ENCODE measurements around the gene LHFPL3. TPM values are rescaled to one million over a fixed set of nuclear protein-coding genes. Genes with fewer than 3 reads are reported as not detected.
"Not testable (repeated sequence)": the region's sequence is repeated elsewhere in the genome, so short reads cannot be mapped to it uniquely, and the experiment has no call there.

Gene LHFPL3
- polyA plus RNA-seq, 1 donor, result 10.0 TPM

GRCh38 chr7:104695563-104695962, 367.2 kb downstream of the LHFPL3 start:
- DNase-seq, result no peak

GRCh38 chr7:104700336-104700735, 371.9 kb downstream of the LHFPL3 start:
- no peak for DNase-seq

DNA sequence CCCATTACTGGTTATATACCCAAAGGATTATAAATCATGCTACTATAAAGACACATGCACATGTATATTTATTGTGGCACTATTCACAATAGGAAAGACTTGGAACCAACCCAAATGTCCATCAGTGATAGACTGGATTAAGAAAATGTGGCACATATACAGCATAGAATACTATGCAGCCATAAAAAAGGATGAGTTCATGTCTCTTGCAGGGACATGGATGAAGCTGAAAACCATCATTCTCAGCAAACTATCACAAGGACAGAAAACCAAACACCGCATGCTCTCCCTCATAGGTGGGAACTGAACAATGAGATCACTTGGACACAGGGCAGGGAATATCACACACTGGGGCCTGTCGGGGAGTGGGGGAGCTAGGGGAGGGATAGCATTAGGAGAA, 392.6 kb downstream of the LHFPL3 start:
- DNase-seq, result not testable (repeated sequence)

DNA sequence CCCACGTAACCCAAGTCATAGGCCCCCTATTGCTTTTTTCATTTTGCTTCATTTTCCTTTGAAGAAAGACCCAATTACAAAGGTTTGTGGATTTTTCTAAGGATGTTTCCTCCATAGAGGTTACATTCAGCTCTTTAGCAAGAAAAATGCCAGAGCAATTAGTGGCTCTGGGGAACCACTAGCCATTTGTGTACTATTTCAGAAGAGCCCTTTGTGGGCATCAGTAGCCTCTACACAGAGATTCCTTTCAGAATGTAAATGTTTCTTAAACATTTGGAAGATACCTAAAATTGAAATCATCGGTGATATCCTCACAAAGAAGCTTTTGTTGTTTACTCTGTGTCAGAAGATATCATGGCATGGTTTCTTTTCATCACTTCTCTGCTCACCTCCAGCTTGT, 394.6 kb downstream of the LHFPL3 start:
- no peak for DNase-seq

DNA sequence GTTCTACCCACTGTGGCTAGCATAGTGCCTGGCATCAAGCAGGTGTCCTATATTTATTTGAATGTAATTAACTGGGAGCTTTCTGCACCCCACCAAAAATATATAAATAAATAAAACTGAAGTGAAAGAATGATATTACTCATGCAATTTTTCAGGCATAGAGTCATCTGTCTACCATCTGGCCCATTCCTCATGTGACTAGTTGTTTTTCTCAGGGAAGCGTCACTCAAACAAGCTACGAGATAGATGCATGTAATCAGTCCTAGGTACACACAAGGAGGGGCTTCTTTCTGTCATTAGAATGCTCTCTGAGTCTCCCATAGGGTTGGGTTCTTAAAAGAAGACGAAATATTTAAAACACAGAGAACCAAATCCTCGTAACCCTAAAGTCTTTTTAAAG, 430.1 kb downstream of the LHFPL3 start:
- no peak for DNase-seq

DNA sequence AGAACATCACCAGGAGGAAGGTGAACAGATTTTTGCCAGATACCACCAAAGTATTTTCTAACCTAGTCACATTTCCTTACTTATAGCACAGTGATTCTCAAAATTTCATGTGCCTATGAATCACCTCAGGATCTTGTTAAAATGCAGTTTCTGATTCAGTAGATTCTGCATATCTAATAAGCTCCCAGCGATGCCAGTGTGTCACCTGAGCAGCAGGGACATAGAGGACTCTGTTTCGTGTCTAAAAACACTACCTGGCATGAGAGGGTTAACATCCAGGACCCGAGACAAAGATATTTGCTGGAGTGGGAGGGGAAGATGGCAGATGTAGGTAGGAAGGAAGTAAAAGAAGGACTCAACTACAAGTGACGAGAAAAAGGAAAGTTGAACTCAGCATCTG, 433.5 kb downstream of the LHFPL3 start:
- DNase-seq, result no peak

GRCh38 chr7:104767113-104767512, 438.7 kb downstream of the LHFPL3 start:
- DNase-seq, result no peak

GRCh38 chr7:104767826-104768536, 439.6 kb downstream of the LHFPL3 start:
- DNase-seq, result no peak

GRCh38 chr7:104772405-104773345, 444.3 kb downstream of the LHFPL3 start:
- DNase-seq, result no peak

DNA sequence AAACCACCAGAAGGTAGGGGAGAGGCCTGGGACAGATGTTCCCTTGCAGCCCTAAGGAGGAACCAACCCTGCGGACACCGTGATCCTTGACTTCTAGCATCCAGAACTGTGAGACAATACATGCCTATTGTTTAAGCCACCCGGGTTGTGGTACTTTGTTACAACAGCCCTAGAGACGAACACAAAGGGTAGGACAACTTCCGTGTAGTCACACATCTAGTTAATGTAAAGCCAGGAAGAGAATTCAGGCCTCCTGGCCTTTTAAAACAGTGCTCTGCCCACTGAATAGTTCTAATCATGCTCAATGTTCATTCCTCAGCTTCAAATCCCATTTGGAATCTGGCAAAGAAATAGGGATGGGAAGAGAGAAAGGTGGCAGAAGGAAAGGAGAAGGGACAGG, 445.4 kb downstream of the LHFPL3 start:
- DNase-seq, result no peak

GRCh38 chr7:104775531-104775930, 447.1 kb downstream of the LHFPL3 start:
- no peak for DNase-seq

- DNase-seq, result no peak
Observed at GRCh38 chr7:104777301-104777800, 448.9 kb downstream of the LHFPL3 start.

GRCh38 chr7:104779888-104780287, 451.5 kb downstream of the LHFPL3 start:
- no peak for DNase-seq

DNA sequence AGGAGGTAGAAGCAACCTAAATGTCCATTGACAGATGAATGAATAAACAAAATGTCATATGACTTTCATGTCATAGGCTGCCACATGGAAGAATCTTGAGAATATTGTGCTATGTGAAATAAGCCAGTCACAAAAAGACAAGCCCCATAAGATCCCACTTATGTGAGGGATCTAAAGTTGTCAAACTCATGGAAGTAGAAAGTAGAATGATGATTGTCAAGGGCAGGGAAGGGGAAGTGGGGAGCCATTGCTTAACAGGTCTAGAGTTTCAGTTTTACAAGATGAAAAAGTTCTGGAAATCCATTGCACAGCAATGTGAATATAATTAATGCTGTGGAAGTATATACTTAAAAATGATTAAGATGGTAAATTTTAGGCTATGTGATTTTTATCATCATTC, 456.3 kb downstream of the LHFPL3 start:
- DNase-seq, result no peak

DNA sequence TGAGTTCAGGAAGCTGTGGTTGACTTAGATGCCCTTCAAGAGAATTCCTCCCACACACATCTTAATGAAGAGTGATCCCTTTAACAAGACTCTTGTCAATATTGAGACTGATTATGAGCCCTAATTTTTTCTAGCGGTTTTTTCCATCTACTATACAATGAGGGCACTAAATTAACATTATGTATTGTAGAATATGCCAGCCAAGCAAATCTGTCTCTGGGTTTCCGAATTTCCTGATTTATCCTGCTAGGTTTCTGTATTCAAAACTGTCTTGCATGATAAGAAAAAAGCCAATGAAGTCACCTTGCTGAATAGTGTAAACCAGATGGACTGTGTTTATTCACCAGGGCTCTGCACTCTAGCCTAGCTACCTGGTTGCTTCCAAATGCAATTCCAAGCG, 461.4 kb downstream of the LHFPL3 start:
- DNase-seq, result no peak

GRCh38 chr7:104790440-104790839, 462.0 kb downstream of the LHFPL3 start:
- DNase-seq, result no peak

DNA sequence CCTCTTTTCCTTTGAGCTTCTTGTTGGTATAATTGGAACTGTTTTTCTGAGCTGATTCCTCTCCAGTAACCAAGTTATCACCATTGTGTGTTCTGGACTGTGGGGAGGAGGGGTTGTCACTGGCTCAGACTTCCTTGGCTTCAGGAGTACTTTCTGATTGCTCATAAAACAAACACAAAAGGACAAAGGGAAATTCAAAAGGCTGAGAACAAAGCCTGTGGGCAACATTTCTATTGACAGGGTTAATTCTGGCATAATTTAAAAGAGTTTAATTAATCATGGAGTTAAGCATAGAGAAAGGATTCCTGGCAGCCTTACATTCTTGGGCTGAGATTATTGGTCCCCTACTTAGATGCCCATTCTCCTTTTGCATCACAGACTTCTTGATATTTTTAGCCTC, 462.7 kb downstream of the LHFPL3 start:
- DNase-seq, result no peak

DNA sequence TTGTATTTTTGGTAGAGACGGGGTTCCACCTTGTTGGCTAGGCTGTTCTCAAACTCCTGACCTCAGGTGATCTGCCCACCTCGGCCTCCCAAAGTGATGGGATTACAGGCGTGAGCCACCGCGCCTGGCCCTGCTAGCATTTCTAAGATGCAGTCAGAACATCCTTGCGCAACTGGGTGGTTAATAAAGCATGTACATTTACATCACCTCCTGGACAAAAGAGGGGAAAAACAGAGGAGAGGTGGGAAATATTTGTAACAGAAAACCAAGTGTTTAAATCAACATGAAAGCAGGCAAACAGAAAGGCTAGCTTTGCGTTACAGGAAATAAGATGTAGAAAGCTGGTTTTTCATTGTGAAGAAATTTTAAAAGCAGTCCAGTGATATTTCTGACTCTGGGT, 464.7 kb downstream of the LHFPL3 start:
- no peak for DNase-seq

DNA sequence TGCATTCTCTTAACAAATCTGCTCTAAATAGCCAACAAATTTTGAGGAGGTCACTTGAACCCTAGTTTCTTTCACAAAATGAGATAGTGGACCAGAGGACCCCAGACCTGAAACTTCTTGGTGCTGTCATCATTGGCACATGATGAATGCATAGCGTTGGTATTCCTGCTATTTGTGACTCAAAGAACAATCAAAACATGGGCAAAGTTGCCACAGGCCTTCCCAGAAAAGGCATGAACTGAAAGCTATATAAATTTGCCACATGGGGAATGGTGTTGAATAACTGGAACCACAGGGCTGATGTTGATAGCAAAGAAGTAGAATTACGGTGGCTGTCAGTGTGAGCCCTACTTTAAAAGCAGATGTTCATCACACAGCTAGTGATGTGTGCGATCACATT, 465.8 kb downstream of the LHFPL3 start:
- no peak for DNase-seq

- DNase-seq, result no peak
Observed at GRCh38 chr7:104794589-104794988, 466.2 kb downstream of the LHFPL3 start.

DNA sequence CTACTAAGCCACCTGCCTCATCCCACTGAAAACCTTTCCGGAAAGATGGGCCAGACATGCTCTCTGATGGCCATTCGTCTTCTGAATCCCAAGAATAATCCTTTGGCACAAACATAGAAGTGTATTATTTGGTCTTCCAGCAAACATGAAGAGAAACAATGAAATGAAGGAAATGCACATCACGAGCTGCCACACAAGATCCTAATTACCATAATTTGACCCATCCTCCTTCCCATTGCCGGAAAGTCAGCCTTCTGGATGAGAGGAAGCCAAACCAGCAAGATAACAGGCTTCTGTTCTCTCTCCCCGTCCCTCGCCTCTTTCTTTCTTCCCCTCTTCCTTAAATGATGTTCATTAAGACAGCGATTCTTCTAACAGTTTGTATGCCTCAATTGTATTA, 466.7 kb downstream of the LHFPL3 start:
- no peak for DNase-seq

DNA sequence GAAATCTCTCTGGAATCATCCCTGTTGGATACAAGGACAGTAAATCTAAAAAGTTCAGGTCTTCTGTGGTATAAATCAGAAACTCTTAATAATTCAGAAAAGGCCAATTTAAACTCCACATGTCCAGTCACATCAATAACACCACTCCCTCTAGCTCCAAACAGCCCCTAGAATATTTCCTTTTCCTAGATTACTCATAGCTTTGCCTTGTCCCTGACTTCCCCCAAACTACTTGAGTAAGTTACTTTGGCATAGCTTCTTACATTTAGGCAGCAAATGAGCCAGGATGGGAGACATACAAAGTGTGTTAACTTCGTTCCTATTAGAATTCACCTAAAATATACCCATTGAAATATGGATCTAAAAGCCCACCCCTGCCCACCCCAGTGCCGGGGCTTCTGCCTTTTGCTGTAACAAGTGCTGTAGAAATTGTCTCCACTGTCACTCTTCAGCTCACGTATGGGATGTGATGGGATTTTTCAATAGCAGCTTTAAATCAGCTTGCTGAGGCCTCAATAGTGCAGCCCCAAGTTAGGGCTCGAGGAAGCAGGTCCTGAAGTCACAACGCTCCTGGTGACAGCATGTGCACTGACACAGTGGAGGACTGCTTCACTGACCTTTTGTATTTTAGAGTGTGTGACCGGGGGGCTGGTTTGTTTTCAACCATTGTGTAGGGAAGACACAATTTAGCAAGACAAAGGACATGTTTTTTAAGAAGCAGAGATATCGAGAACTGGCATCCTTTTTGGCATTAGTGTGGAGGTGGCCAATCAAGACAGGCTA, 467.4 kb downstream of the LHFPL3 start:
- no peak for DNase-seq

Measured in left kidney (tissue), 2 donors.